HT1080 (cell line): ENCODE results near the gene MTREX. TPM values are rescaled to one million over a fixed set of nuclear protein-coding genes. Genes with fewer than 3 reads are reported as not detected.

Experiments used
- DNase-seq: peaks from one replicate; pipeline ENCODE4 v3.0.0-alpha.2; 2015; ENCODE audit warnings: low read depth
- total RNA-seq: library from RNA; depleted of rRNA; stranded (reverse); fragments of >200 nt; shearing (Covaris generic); gene quantifications from 2 replicates; pipeline ENCODE4 v1.2.3, GENCODE V29; 2014; rRNA removed

The MTREX gene
- total RNA-seq, 1 experiment from 2014 or later: 72.9 TPM

GRCh38 chr5:55470282-55470681 is 162.5 kb downstream of the MTREX start:
- DNase-seq: no peak

GRCh38 chr5:55471468-55471867 is 163.7 kb downstream of the MTREX start:
- DNase-seq: no peak

- DNase-seq: no peak
Observed at GRCh38 chr5:55472642-55473041, 164.9 kb downstream of the MTREX start.

Other genes with a start within 250 kb of the MTREX start
- 0.16 TPM in 1 of 2 replicates, not detected in the other for gene GZMA, start 205.3 kb upstream of the MTREX start, total RNA-seq
- 48.3 and 48.7 TPM in 2 replicates for gene GPX8, start 147.8 kb upstream of the MTREX start, total RNA-seq
- gene CDC20B, start 134.8 kb upstream of the MTREX start, total RNA-seq: not detected in 2 replicates
- gene MCIDAS, start 80.7 kb upstream of the MTREX start, total RNA-seq: 2.6 and 2.8 TPM in 2 replicates
- gene CCNO, start 74.4 kb upstream of the MTREX start, total RNA-seq: 1.9 and 3.2 TPM in 2 replicates
- gene DHX29, start 295 bp upstream of the MTREX start, total RNA-seq: 22.4 and 23.7 TPM in 2 replicates
- gene PLPP1, start 227.0 kb downstream of the MTREX start, total RNA-seq: 9.4 and 12.9 TPM in 2 replicates